HepG2 (cell line): Measurements from ENCODE around the gene PCGF2. TPM values are rescaled to one million over a fixed set of nuclear protein-coding genes. Genes with fewer than 3 reads are reported as not detected.
A peak's percentile ranks its signal among the peaks of the same experiment; 100 is the strongest.

ENCODE experiments used
- ADNP ChIP-seq: sonication (generic); formaldehyde crosslinking; IDR thresholded peaks from 2 replicates; pipeline ENCODE4 v1.4.0; 2020; ENCODE audit warnings: missing genetic modification reagents
- ATF7-NPFF ChIP-seq: sonication (generic); formaldehyde crosslinking; IDR thresholded peaks from 2 replicates; pipeline ENCODE4 v1.8.1; 2023; ENCODE audit warnings: mild to moderate bottlenecking, low read depth, missing genetic modification reagents, moderate library complexity
- CBX1 ChIP-seq: IDR thresholded peaks from one replicate; pipeline ENCODE4 v1.6.1; 2016; ENCODE audit warnings: antibody characterized with exemption, low read depth
- CBX2 ChIP-seq, 2 experiments: fragments of 200-600 bp in 1 of 2; sonication (generic); formaldehyde crosslinking in 1 of 2; IDR thresholded peaks; 2 replicates each; pipeline versions ENCODE4 v1.7.0 to v1.8.1; 2018 to 2022; ENCODE audit warnings: low read depth in 2 of 2, low read length in 1 of 2, mild to moderate bottlenecking in 1 of 2, missing genetic modification reagents in 1 of 2
- CCDC6 ChIP-seq: sonication (generic); formaldehyde crosslinking; IDR thresholded peaks from 2 replicates; pipeline ENCODE4 v1.8.1; 2022; ENCODE audit warnings: mild to moderate bottlenecking, missing genetic modification reagents, moderate library complexity
- CENPX ChIP-seq: sonication (generic); formaldehyde crosslinking; IDR thresholded peaks from 2 replicates; pipeline ENCODE4 v1.9.0; 2021; ENCODE audit warnings: mild to moderate bottlenecking, missing genetic modification reagents, moderate library complexity
- CREB1 ChIP-seq, 2 experiments: fragments of 450-650 bp in 1 of 2; IDR thresholded peaks; 2 replicates each; pipeline ENCODE4 v1.6.1; 2016 to 2017; ENCODE audit warnings: control low read depth in 1 of 2, mild to moderate bottlenecking in 1 of 2, missing compliant biosample characterization in 1 of 2, missing genetic modification characterization in 1 of 2
- GRHL1 ChIP-seq: sonication (generic); formaldehyde crosslinking; conservative IDR thresholded peaks from 2 replicates; pipeline ENCODE4 v1.8.0; 2022; ENCODE audit warnings: missing genetic modification reagents
- HOXA3 ChIP-seq: sonication (generic); formaldehyde crosslinking; IDR thresholded peaks from 2 replicates; pipeline ENCODE4 v1.5.0; 2020; ENCODE audit warnings: missing genetic modification reagents
- MTF2 ChIP-seq: sonication (generic); formaldehyde crosslinking; IDR thresholded peaks from 2 replicates; pipeline ENCODE4 v1.5.0; 2020; ENCODE audit warnings: missing genetic modification reagents, borderline replicate concordance
- POLR2G ChIP-seq: fragments of 200-400 bp; formaldehyde crosslinking; IDR thresholded peaks from 2 replicates; pipeline ENCODE4 v1.6.1; 2018; ENCODE audit warnings: mild to moderate bottlenecking, low read depth, low read length, moderate library complexity
- PREB ChIP-seq: sonication (generic); formaldehyde crosslinking; IDR thresholded peaks from 2 replicates; pipeline ENCODE4 v1.4.0; 2020; ENCODE audit warnings: missing genetic modification reagents
- RFX5 ChIP-seq: IDR thresholded peaks from 2 replicates; pipeline ENCODE4 v1.6.1; 2011; ENCODE audit warnings: low read depth, low read length, improper control_type of control experiment
- SSRP1 ChIP-seq: IDR thresholded peaks from 2 replicates; pipeline ENCODE4 v1.6.1; 2016; ENCODE audit warnings: control low read depth
- TCF7 ChIP-seq: sonication (generic); IDR thresholded peaks from 2 replicates; pipeline ENCODE4 v1.6.1; 2016; ENCODE audit warnings: antibody characterized with exemption, low read depth
- TOE1 ChIP-seq: sonication (generic); formaldehyde crosslinking; IDR thresholded peaks from 2 replicates; pipeline ENCODE4 v1.4.0; 2020; ENCODE audit warnings: mild to moderate bottlenecking, missing genetic modification reagents
- ZBTB26 ChIP-seq: IDR thresholded peaks from 2 replicates; pipeline ENCODE4 v1.6.1; 2016; ENCODE audit warnings: missing compliant biosample characterization, missing genetic modification reagents, borderline replicate concordance
- ZFP36 ChIP-seq: fragments of 150-350 bp; IDR thresholded peaks from 2 replicates; pipeline ENCODE4 v1.6.1; 2018; ENCODE audit warnings: borderline replicate concordance, low read length, low read depth; ENCODE audit not compliant: partially characterized antibody
- ZNF251 ChIP-seq: sonication (generic); formaldehyde crosslinking; IDR thresholded peaks from 2 replicates; pipeline ENCODE4 v1.9.0; 2021; ENCODE audit warnings: mild to moderate bottlenecking, missing genetic modification reagents
- ZNF335 ChIP-seq: sonication (generic); formaldehyde crosslinking; IDR thresholded peaks from 2 replicates; pipeline ENCODE4 v1.4.0; 2020; ENCODE audit warnings: missing genetic modification reagents
- ZNF660 ChIP-seq: sonication (generic); formaldehyde crosslinking; IDR thresholded peaks from 2 replicates; pipeline ENCODE4 v1.5.1; 2020; ENCODE audit warnings: mild to moderate bottlenecking, low read depth, missing genetic modification reagents, borderline replicate concordance
- ZSCAN12 ChIP-seq: sonication (generic); formaldehyde crosslinking; IDR thresholded peaks from 2 replicates; pipeline ENCODE4 v1.9.0; 2021; ENCODE audit warnings: mild to moderate bottlenecking, missing genetic modification reagents
- polyA plus RNA-seq, 8 experiments: library from polyadenylated mRNA; depleted of rRNA in 3 of 8; stranded (reverse) in 7 of 8; unstranded in 1 of 8; fragments of >200 nt; fragmentation: Illumina TruSeq in 4 of 8; extraction: Trizol in 4 of 8; gene quantifications; 2 replicates each; pipeline versions ENCODE4 v1.2.1 to v1.2.3, GENCODE V29; 2011 to 2016; ENCODE audit warnings: low read depth in 4 of 8, missing spikeins in 1 of 8, mixed read lengths in 1 of 8; ENCODE audit not compliant: insufficient read depth in 1 of 8
- total RNA-seq, 5 experiments: library from RNA; depleted of rRNA; stranded (reverse); fragments of >200 nt; fragmentation: Illumina TruSeq; extraction: Trizol; gene quantifications; 2 replicates each; pipeline ENCODE4 v1.2.3, GENCODE V29; 2016; ENCODE audit warnings: low read depth in 1 of 5
- TF ChIP-seq, protein P1 (sequence below): sonication (generic); formaldehyde crosslinking; IDR thresholded peaks from 2 replicates; pipeline ENCODE4 v1.5.1; 2020; ENCODE audit warnings: missing genetic modification reagents, mild to moderate bottlenecking, borderline replicate concordance

Gene PCGF2
- total and polyA plus RNA-seq, 2 of the 13 experiments (the other 11 are each of a cell fraction or from before 2014, with no cell fraction given) = 11.6 to 29.4 TPM

- TF ChIP-seq, protein P1, sequence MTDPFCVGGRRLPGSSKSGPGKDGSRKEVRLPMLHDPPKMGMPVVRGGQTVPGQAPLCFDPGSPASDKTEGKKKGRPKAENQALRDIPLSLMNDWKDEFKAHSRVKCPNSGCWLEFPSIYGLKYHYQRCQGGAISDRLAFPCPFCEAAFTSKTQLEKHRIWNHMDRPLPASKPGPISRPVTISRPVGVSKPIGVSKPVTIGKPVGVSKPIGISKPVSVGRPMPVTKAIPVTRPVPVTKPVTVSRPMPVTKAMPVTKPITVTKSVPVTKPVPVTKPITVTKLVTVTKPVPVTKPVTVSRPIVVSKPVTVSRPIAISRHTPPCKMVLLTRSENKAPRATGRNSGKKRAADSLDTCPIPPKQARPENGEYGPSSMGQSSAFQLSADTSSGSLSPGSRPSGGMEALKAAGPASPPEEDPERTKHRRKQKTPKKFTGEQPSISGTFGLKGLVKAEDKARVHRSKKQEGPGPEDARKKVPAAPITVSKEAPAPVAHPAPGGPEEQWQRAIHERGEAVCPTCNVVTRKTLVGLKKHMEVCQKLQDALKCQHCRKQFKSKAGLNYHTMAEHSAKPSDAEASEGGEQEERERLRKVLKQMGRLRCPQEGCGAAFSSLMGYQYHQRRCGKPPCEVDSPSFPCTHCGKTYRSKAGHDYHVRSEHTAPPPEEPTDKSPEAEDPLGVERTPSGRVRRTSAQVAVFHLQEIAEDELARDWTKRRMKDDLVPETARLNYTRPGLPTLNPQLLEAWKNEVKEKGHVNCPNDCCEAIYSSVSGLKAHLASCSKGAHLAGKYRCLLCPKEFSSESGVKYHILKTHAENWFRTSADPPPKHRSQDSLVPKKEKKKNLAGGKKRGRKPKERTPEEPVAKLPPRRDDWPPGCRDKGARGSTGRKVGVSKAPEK = no peak; the same call in 1 of the 2 replicates
- TF ChIP-seq TOE1 (CRISPR knock-in tag) = peak; percentile 62; the same call in 1 of the 2 replicates
- TF ChIP-seq ZFP36 = no peak
- TF ChIP-seq GRHL1 (CRISPR knock-in tag) = no peak
- TF ChIP-seq ZBTB26 = peak; percentile 72; the same call in 1 of the 2 replicates
- TF ChIP-seq ZNF251 (CRISPR knock-in tag) = no peak
- peak; percentile 92 for TF ChIP-seq ATF7-NPFF
- TF ChIP-seq ZSCAN12 (CRISPR knock-in tag) = no peak
- no peak; the same call in 1 of the 2 replicates for TF ChIP-seq RFX5
- TF ChIP-seq TCF7 = no peak
- TF ChIP-seq MTF2 (CRISPR knock-in tag) = no peak
- TF ChIP-seq SSRP1 (CRISPR knock-in tag) = no peak
- peak; percentile 84 for TF ChIP-seq HOXA3
- TF ChIP-seq CBX2 (IDR thresholded peaks at IDR 0.05; ENCODE audit: low read depth, low read length) = no peak
- TF ChIP-seq CBX2 (CRISPR knock-in tag; IDR thresholded peaks at IDR 0.05; ENCODE audit: low read depth) = no peak
- no peak for TF ChIP-seq CCDC6 (CRISPR knock-in tag)
- no peak for TF ChIP-seq CBX1
- no peak for TF ChIP-seq CENPX (CRISPR knock-in tag)
- no peak; the same call in 1 of the 2 replicates for TF ChIP-seq ADNP (CRISPR knock-in tag)
- TF ChIP-seq PREB (CRISPR knock-in tag) = no peak
- peak; percentile 17; the same call in 1 of the 2 replicates for TF ChIP-seq POLR2G
- TF ChIP-seq ZNF335 (CRISPR knock-in tag) = no peak
- peak; percentile 69; the same call in 1 of the 2 replicates for TF ChIP-seq ZNF660
- no peak; the same call in 1 of the 2 replicates for TF ChIP-seq CREB1 (IDR thresholded peaks at IDR 0.05)
- 0 out of 2 replicates have a peak, but pooled peaks have one; percentile 31 for TF ChIP-seq CREB1 (CRISPR knock-in tag; IDR thresholded peaks at IDR 0.05)
Observed at GRCh38 chr17:38702166-38702915, 45.8 kb downstream of the PCGF2 start (continued).
